Heart left ventricle (tissue), 16 donors: ENCODE data around the gene CXorf58. TPM values are rescaled to one million over a fixed set of nuclear protein-coding genes. Genes with fewer than 3 reads are reported as not detected.
A peak's percentile ranks its signal among the peaks of the same experiment; 100 is the strongest.

Source experiments
- ATAC-seq, 4 donors: fragments of 200-7000 bp; cut with Tn5 transposase; one replicate each; pipeline ENCODE4 v1.9.1; 2020 to 2022; ENCODE audit warnings: moderate library complexity in 4 of 4, mild to moderate bottlenecking in 3 of 4, moderate number of reproducible peaks in 1 of 4
- DNase-seq, 5 donors: peaks; one replicate each; pipeline ENCODE4 v3.0.0-alpha.2; 2020
- H3K27ac ChIP-seq, 12 donors: fragments of 200-600 bp; sonication (generic) in 4 of 12; one replicate each; pipeline versions ENCODE4 v1.5.0 to v1.8.0; 2016 to 2022; ENCODE audit warnings: mild to moderate bottlenecking in 2 of 12
- H3K27me3 ChIP-seq, 9 donors: fragments of 200-600 bp; sonication (generic) in 2 of 9; one replicate each; pipeline versions ENCODE4 v1.5.1 to v1.8.0; 2016 to 2022; ENCODE audit warnings: mild to moderate bottlenecking in 3 of 9
- H3K36me3 ChIP-seq, 9 donors: fragments of 200-600 bp; sonication (generic) in 2 of 9; one replicate each; pipeline versions ENCODE4 v1.5.0 to v1.8.0; 2018 to 2022; ENCODE audit warnings: mild to moderate bottlenecking in 2 of 9
- H3K4me1 ChIP-seq, 12 donors: fragments of 200-600 bp; sonication (generic) in 4 of 12; one replicate each; pipeline versions ENCODE4 v1.5.0 to v1.8.0; 2016 to 2022; ENCODE audit warnings: mild to moderate bottlenecking in 3 of 12
- H3K4me3 ChIP-seq, 12 donors: fragments of 200-600 bp; sonication (generic) in 4 of 12; one replicate each; pipeline versions ENCODE4 v1.5.0 to v1.8.0; 2017 to 2022; ENCODE audit warnings: mild to moderate bottlenecking in 9 of 12, moderate library complexity in 4 of 12
- H3K9me3 ChIP-seq, 12 donors: fragments of 200-600 bp; sonication (generic) in 4 of 12; one replicate each; pipeline versions ENCODE4 v1.5.0 to v1.8.0; 2016 to 2022; ENCODE audit warnings: mild to moderate bottlenecking in 1 of 12
- POLR2A ChIP-seq, 2 donors: fragments of 450-650 bp; IDR thresholded peaks; one replicate each; pipeline ENCODE4 v1.6.1; 2017; ENCODE audit warnings: antibody characterized with exemption in 2 of 2, mild to moderate bottlenecking in 2 of 2, moderate library complexity in 2 of 2
- WGBS, 4 donors: extraction: QIAGEN DNeasy Blood & Tissue Kit in 2 of 4; methylation state at CpG; one replicate each; pipeline versions ENCODE4 v1.1.5 to v1.1.7; 2013 to 2018; 5-methylcytosine and 5-hydroxymethylcytosine counted together
- intact Hi-C, 10 donors: fragments of 100-400 bp; cut with DNase I; formaldehyde crosslinking; loops; one replicate each; pipeline versions ENCODE4 v1.11.1 to v1.14.2; 2022
- polyA plus RNA-seq, 2 donors: library from polyadenylated mRNA; stranded (reverse); fragments of 200-250 nt; gene quantifications; one replicate each; pipeline ENCODE4 v1.2.3, GENCODE V29; 2013
- total RNA-seq, 9 donors: library from RNA; depleted of rRNA in 2 of 9; stranded (reverse); fragments of >200 nt in 2 of 9; fragmentation: NEBNext Ultra II Directional in 3 of 9; extraction: Animal tissue kit (Norgen Biotek cat#: 25700) in 3 of 9; gene quantifications; one replicate each; pipeline versions ENCODE4 v1.1.0 to v1.2.4, GENCODE V29; 2016 to 2023
- TF ChIP-seq, protein P1 (sequence below), 12 donors: fragments of 200-600 bp; sonication (generic) in 4 of 12; IDR thresholded peaks; one replicate each; pipeline versions ENCODE4 v1.5.0 to v1.8.0; 2018 to 2022; ENCODE audit warnings: antibody characterized with exemption in 12 of 12, mild to moderate bottlenecking in 5 of 12
- donor health status: ischemic (EF 13 %, LVEDD 7.1; RV severe dilation, severe dysfunction).
- donor health status: healthy with polysubstance abuse.
- donor health status: DM: no; HTN: yes; CAD: no.
- donor health status: DM: no; HTN: no; CAD: no.
- donor health status: ischemic (EF 25% LVEDD 6.9; RV normal size, moderate dysfunction).
- donor health status: ischemic (EF 25% LVEDD 5.7; RV mildly dilated, moderate dysfunction).
- donor health status: healthy.
- donor health status: DM: yes; HTN: yes; CAD: no.
- donor health status: ischemic (EF 35%, LVEDD 5.7; RV mildly dilated, moderate dysfunction).
- donor health status: nonischemic (EF 11% LVEDD 7.7; RV severe dilation, severe dysfunction).
- donor health status: DM: yes; HTN: yes; CAD: no.
- donor health status: PGD.
- donor health status: ischemic (EF 29% LVEDD 5.4; RV normal size, mild dysfunction).
- donor health status: nonischemic (EF 23%, LVEDD 6.1; RV moderate dilation, normal function).

The CXorf58 gene
- total and polyA plus RNA-seq, 11 donors = 0.10 to 0.30 (median 0.21) TPM; not detected in 5

GRCh38 chrX:23879380-23880090, 28.3 kb upstream of the CXorf58 start:
- peaks cover 0 to 10% (median 0%) of the 10 kb centered on the region in 12 donors for H3K4me1 ChIP-seq
- H3K27ac ChIP-seq = no peak overlapping the region
- no peak overlapping the region for H3K4me3 ChIP-seq
- H3K36me3 ChIP-seq = peaks cover 0 to 7% (median 0%) of the 10 kb centered on the region in 9 donors
- no peak for TF ChIP-seq POLR2A (IDR thresholded peaks at IDR 0.05)
- TF ChIP-seq, protein P1, sequence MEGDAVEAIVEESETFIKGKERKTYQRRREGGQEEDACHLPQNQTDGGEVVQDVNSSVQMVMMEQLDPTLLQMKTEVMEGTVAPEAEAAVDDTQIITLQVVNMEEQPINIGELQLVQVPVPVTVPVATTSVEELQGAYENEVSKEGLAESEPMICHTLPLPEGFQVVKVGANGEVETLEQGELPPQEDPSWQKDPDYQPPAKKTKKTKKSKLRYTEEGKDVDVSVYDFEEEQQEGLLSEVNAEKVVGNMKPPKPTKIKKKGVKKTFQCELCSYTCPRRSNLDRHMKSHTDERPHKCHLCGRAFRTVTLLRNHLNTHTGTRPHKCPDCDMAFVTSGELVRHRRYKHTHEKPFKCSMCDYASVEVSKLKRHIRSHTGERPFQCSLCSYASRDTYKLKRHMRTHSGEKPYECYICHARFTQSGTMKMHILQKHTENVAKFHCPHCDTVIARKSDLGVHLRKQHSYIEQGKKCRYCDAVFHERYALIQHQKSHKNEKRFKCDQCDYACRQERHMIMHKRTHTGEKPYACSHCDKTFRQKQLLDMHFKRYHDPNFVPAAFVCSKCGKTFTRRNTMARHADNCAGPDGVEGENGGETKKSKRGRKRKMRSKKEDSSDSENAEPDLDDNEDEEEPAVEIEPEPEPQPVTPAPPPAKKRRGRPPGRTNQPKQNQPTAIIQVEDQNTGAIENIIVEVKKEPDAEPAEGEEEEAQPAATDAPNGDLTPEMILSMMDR (IDR thresholded peaks at IDR 0.05) = no peak
- WGBS, 4 donors = 31 to 57% (median 45%) methylated on average over 2 of the region's 2 CpGs
- H3K9me3 ChIP-seq = no peaks in the 10 kb centered on the region
- no peak for ATAC-seq
- intact Hi-C loops = loop anchor here in 1 of 10 donors (5.0 kb wide), 1 partner anchor 62 kb away; no protein-coding TSS in a partner anchor
- no peak for DNase-seq
- no peaks in the 10 kb centered on the region for H3K27me3 ChIP-seq

GRCh38 chrX:23883737-23884354, 24.0 kb upstream of the CXorf58 start:
- WGBS, 4 donors = 57 to 72% (median 65%) methylated on average over 9 of the region's 9 CpGs
- Histone ChIP-seq H3K9me3 (no peaks in the 10 kb centered on the region), H3K27me3 (no peaks in the 10 kb centered on the region), H3K36me3 (no peaks in the 10 kb centered on the region), H3K4me1 (peaks cover 0 to 10% (median 0%) of the 10 kb centered on the region in 12 donors), H3K27ac (peak overlapping the region in 1 of 12 donors; percentile 16), H3K4me3 (no peak overlapping the region)
- ATAC-seq (peak in 2 of 4 donors; percentile 54 to 64), DNase-seq (no peak)
- TF ChIP-seq POLR2A (IDR thresholded peaks at IDR 0.05) = no peak
- TF ChIP-seq, protein P1 (IDR thresholded peaks at IDR 0.05) = no peak
- intact Hi-C loops = loop anchor here in 1 of 10 donors (5.0 kb wide), 1 partner anchor 67 kb away; no protein-coding TSS in a partner anchor

DNA sequence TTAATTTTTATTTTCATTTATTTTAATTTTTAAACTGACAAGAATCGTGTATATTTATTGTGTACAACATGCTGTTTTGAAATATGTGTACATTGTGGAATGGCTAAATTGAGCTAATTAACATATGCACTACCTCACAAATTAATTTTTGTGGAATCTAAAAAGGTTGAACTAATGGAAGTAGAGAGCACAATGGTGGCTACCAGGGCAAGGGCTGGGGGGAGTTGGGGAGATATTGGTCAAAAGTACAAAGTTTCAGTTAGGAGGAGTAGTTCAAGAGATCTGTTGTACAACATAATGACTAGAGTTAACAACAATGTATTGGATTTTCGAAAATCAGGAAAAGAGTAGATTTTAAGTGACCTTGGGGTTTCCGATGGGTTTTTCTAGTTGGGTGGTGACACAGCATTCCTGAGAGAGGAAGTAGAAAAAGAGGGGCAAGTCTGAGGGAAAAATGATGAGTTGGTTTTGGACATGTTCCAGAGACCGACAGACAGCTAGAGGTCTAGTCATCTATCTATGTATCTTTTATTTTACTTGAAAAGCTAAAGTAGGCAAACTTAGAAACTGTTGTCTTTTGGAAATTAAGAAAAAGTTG, 23.3 kb upstream of the CXorf58 start:
- 63 to 80% (median 73%) methylated on average over 4 of the region's 4 CpGs for WGBS, 4 donors
- intact Hi-C loops = loop anchor here in 1 of 10 donors (5.0 kb wide), 1 partner anchor 67 kb away; no protein-coding TSS in a partner anchor
- ATAC-seq = no peak
- Histone ChIP-seq H3K4me1 (peaks cover 0 to 10% (median 0%) of the 10 kb centered on the region in 12 donors), H3K9me3 (no peaks in the 10 kb centered on the region), H3K36me3 (no peaks in the 10 kb centered on the region), H3K27ac (peak overlapping the region in 1 of 12 donors; percentile 16), H3K4me3 (no peak overlapping the region), H3K27me3 (no peaks in the 10 kb centered on the region)
- no peak for DNase-seq
- TF ChIP-seq, protein P1 (IDR thresholded peaks at IDR 0.05) = no peak
- TF ChIP-seq POLR2A (IDR thresholded peaks at IDR 0.05) = no peak

DNA sequence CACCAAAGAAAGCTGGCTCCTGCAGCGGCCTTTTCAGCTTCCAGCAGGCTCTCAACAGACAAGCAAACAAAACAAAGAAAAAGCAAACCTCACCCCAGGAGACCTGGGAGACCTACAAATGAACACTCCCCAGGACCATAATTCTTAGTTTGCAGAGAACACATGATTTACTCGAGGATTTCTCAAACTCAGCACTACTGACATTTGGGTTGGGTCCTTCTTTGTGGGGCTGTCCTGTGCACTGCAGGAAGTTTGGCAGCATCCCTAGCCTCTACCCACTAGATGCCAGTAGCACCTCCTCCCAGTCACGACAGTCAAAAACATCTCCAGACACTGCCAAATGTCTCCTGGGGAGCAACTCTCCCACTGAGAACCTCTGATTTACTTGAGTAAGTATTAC, 22.0 kb upstream of the CXorf58 start:
- Histone ChIP-seq H3K4me1 (peaks cover 0 to 10% (median 0%) of the 10 kb centered on the region in 12 donors), H3K27ac (no peak overlapping the region), H3K4me3 (no peak overlapping the region), H3K9me3 (no peaks in the 10 kb centered on the region), H3K27me3 (no peaks in the 10 kb centered on the region), H3K36me3 (no peaks in the 10 kb centered on the region)
- ATAC-seq (no peak), DNase-seq (no peak)
- 54 to 75% (median 62%) methylated on average over 3 of the region's 3 CpGs for WGBS, 4 donors
- intact Hi-C loops = no loop called here
- TF ChIP-seq, protein P1 (IDR thresholded peaks at IDR 0.05) = no peak
- no peak for TF ChIP-seq POLR2A (IDR thresholded peaks at IDR 0.05)
